WTC11 (cell line): ENCODE results near the gene ZFYVE28. TPM values are rescaled to one million over a fixed set of nuclear protein-coding genes. Genes with fewer than 3 reads are reported as not detected.
"Not testable (repeated sequence)": the region's sequence is repeated elsewhere in the genome, so short reads cannot be mapped to it uniquely, and the experiment has no call there.

Experiments
- ATAC-seq: fragments of 200-7000 bp; cut with Tn5 transposase; 2 replicates; pipeline ENCODE4 v1.10.0; 2021; ENCODE audit warnings: mild to moderate bottlenecking, moderate library complexity
- CTCF ChIA-PET: fragments of 300-600 bp; sonication (Branson Sonifier 250); formaldehyde crosslinking; loops from one replicate; lab custom pipeline; 2021; ENCODE audit warnings: antibody characterized with exemption; lab: Charles Lee
- POLR2A ChIA-PET: fragments of 350-600 bp; sonication (Branson Sonifier 250); formaldehyde crosslinking; loops from one replicate; lab custom pipeline; 2021; ENCODE audit warnings: antibody characterized with exemption; lab: Charles Lee
- DNase-seq: peaks from one replicate; pipeline ENCODE4 v3.0.0; 2021; ENCODE audit warnings: low spot score
- H3K27ac Mint-ChIP-seq: 2 replicates; pipeline ENCODE4 v1.8.0; 2021; ENCODE audit warnings: mixed read lengths
- H3K27me3 Mint-ChIP-seq: 2 replicates; pipeline ENCODE4 v1.8.0; 2021; ENCODE audit warnings: low read depth, mild to moderate bottlenecking, moderate library complexity, mixed read lengths
- H3K36me3 Mint-ChIP-seq: 2 replicates; pipeline ENCODE4 v1.8.0; 2021; ENCODE audit warnings: mixed read lengths
- H3K4me1 Mint-ChIP-seq: 2 replicates; pipeline ENCODE4 v1.8.0; 2022; ENCODE audit warnings: mixed read lengths
- H3K4me3 Mint-ChIP-seq: 2 replicates; pipeline ENCODE4 v1.8.0; 2021; ENCODE audit warnings: mild to moderate bottlenecking, moderate library complexity, mixed read lengths
- H3K9me3 Mint-ChIP-seq: 2 replicates; pipeline ENCODE4 v1.8.0; 2021; ENCODE audit warnings: mixed read lengths
- ATF1 ChIP-seq: sonication (generic); formaldehyde crosslinking; IDR thresholded peaks from 2 replicates; pipeline ENCODE4 v1.8.1; 2023; ENCODE audit warnings: mild to moderate bottlenecking, moderate library complexity, missing genetic modification reagents
- ATF3 ChIP-seq: sonication (generic); formaldehyde crosslinking; conservative IDR thresholded peaks from 2 replicates; pipeline ENCODE4 v1.8.1; 2022; ENCODE audit warnings: mild to moderate bottlenecking, missing genetic modification reagents
- ESRRA ChIP-seq: sonication (generic); formaldehyde crosslinking; IDR thresholded peaks from 2 replicates; pipeline ENCODE4 v1.8.1; 2022; ENCODE audit warnings: mild to moderate bottlenecking, missing genetic modification reagents, borderline replicate concordance
- ETV6 ChIP-seq: sonication (generic); formaldehyde crosslinking; IDR thresholded peaks from 2 replicates; pipeline ENCODE4 v1.8.1; 2022; ENCODE audit warnings: mild to moderate bottlenecking, missing genetic modification reagents
- FOXP1 ChIP-seq: sonication (generic); formaldehyde crosslinking; IDR thresholded peaks from 2 replicates; pipeline ENCODE4 v1.8.0; 2022; ENCODE audit warnings: missing genetic modification reagents, mild to moderate bottlenecking, moderate library complexity, borderline replicate concordance
- JAZF1 ChIP-seq: fragments of 250-450 bp; sonication (Bioruptor Pico); IDR thresholded peaks from 2 replicates; pipeline ENCODE4 v1.9.0; 2021; ENCODE audit warnings: moderate library complexity, mild to moderate bottlenecking, inconsistent platforms
- MLX ChIP-seq: sonication (generic); formaldehyde crosslinking; IDR thresholded peaks from 2 replicates; pipeline ENCODE4 v1.8.1; 2023; ENCODE audit warnings: mild to moderate bottlenecking, missing genetic modification reagents, moderate library complexity
- MXD4 ChIP-seq: fragments of 250-450 bp; sonication (Bioruptor Pico); IDR thresholded peaks from 2 replicates; pipeline ENCODE4 v1.8.0; 2021; ENCODE audit warnings: mild to moderate bottlenecking, moderate library complexity, borderline replicate concordance
- PRRX2 ChIP-seq: fragments of 250-450 bp; sonication (Bioruptor Pico); IDR thresholded peaks from 2 replicates; pipeline ENCODE4 v1.8.0; 2021; ENCODE audit warnings: mild to moderate bottlenecking
- RELA ChIP-seq: sonication (generic); formaldehyde crosslinking; IDR thresholded peaks from 2 replicates; pipeline ENCODE4 v1.8.1; 2022; ENCODE audit warnings: missing genetic modification reagents, mild to moderate bottlenecking, borderline replicate concordance
- STAT6 ChIP-seq: sonication (generic); formaldehyde crosslinking; conservative IDR thresholded peaks from 2 replicates; pipeline ENCODE4 v1.8.1; 2023; ENCODE audit warnings: mild to moderate bottlenecking, low read depth, missing genetic modification reagents, moderate library complexity
- ZNF219 ChIP-seq: sonication (generic); formaldehyde crosslinking; IDR thresholded peaks from 2 replicates; pipeline ENCODE4 v1.8.0; 2023; ENCODE audit warnings: missing genetic modification reagents, mild to moderate bottlenecking, borderline replicate concordance
- ZNF263 ChIP-seq: sonication (generic); formaldehyde crosslinking; IDR thresholded peaks from 2 replicates; pipeline ENCODE4 v1.8.1; 2022; ENCODE audit warnings: low read depth, mild to moderate bottlenecking, moderate library complexity, missing genetic modification reagents
- ZNF317 ChIP-seq: sonication (generic); formaldehyde crosslinking; IDR thresholded peaks from 2 replicates; pipeline ENCODE4 v1.8.1; 2023; ENCODE audit warnings: low read depth, mild to moderate bottlenecking, moderate library complexity, missing genetic modification reagents, borderline replicate concordance
- ZNF396 ChIP-seq: fragments of 250-450 bp; sonication (Bioruptor Pico); IDR thresholded peaks from 2 replicates; pipeline ENCODE4 v1.8.0; 2021; ENCODE audit warnings: mild to moderate bottlenecking, moderate library complexity, borderline replicate concordance
- ZNF671 ChIP-seq: fragments of 250-450 bp; sonication (Bioruptor Pico); IDR thresholded peaks from 2 replicates; pipeline ENCODE4 v1.8.0; 2021; ENCODE audit warnings: mild to moderate bottlenecking
- total RNA-seq: library from RNA; stranded (reverse); gene quantifications from 3 replicates; pipeline ENCODE4 v1.2.3, GENCODE V29; 2021
- TF ChIP-seq, protein P1 (sequence below): sonication (generic); formaldehyde crosslinking; IDR thresholded peaks from 2 replicates; pipeline ENCODE4 v1.8.0; 2022; ENCODE audit warnings: missing genetic modification reagents

ZFYVE28 gene
- total RNA-seq, 1 experiment from 2014 or later, result 7.8 TPM

GRCh38 chr4:2275546-2276251, 142.7 kb downstream of the ZFYVE28 start:
- DNase-seq (no peak), ATAC-seq (no peak)
- Mint-ChIP-seq H3K27ac (no peak overlapping the region), H3K4me3 (no peak overlapping the region), H3K9me3 (no peaks in the 10 kb centered on the region), H3K27me3 (no peaks in the 10 kb centered on the region), H3K4me1 (no peaks in the 10 kb centered on the region), H3K36me3 (no peaks in the 10 kb centered on the region)
- no peak for TF ChIP-seq JAZF1 (CRISPR knock-in tag)
- TF ChIP-seq MLX, result no peak
- TF ChIP-seq ETV6 (CRISPR knock-in tag), result no peak
- TF ChIP-seq ESRRA (CRISPR knock-in tag), result no peak
- no peak for TF ChIP-seq ZNF671 (CRISPR knock-in tag)
- no peak for TF ChIP-seq PRRX2 (CRISPR knock-in tag)
- TF ChIP-seq ZNF219, result no peak
- TF ChIP-seq STAT6 (CRISPR knock-in tag), result no peak
- TF ChIP-seq RELA, result no peak
- TF ChIP-seq FOXP1 (CRISPR knock-in tag), result no peak
- TF ChIP-seq MXD4, result no peak
- no peak for TF ChIP-seq ZNF317 (CRISPR knock-in tag)
- TF ChIP-seq ZNF396 (CRISPR knock-in tag), result no peak
- TF ChIP-seq ATF1 (CRISPR knock-in tag), result no peak
- no peak for TF ChIP-seq ZNF263
- TF ChIP-seq, protein P1, sequence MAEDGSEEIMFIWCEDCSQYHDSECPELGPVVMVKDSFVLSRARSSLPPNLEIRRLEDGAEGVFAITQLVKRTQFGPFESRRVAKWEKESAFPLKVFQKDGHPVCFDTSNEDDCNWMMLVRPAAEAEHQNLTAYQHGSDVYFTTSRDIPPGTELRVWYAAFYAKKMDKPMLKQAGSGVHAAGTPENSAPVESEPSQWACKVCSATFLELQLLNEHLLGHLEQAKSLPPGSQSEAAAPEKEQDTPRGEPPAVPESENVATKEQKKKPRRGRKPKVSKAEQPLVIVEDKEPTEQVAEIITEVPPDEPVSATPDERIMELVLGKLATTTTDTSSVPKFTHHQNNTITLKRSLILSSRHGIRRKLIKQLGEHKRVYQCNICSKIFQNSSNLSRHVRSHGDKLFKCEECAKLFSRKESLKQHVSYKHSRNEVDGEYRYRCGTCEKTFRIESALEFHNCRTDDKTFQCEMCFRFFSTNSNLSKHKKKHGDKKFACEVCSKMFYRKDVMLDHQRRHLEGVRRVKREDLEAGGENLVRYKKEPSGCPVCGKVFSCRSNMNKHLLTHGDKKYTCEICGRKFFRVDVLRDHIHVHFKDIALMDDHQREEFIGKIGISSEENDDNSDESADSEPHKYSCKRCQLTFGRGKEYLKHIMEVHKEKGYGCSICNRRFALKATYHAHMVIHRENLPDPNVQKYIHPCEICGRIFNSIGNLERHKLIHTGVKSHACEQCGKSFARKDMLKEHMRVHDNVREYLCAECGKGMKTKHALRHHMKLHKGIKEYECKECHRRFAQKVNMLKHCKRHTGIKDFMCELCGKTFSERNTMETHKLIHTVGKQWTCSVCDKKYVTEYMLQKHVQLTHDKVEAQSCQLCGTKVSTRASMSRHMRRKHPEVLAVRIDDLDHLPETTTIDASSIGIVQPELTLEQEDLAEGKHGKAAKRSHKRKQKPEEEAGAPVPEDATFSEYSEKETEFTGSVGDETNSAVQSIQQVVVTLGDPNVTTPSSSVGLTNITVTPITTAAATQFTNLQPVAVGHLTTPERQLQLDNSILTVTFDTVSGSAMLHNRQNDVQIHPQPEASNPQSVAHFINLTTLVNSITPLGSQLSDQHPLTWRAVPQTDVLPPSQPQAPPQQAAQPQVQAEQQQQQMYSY (CRISPR knock-in tag), result no peak
- no peak for TF ChIP-seq ATF3 (CRISPR knock-in tag)
- CTCF ChIA-PET, result no interaction called here
- POLR2A ChIA-PET, result no interaction called here

- H3K27ac Mint-ChIP-seq, H3K4me3 Mint-ChIP-seq, POLR2A ChIA-PET, H3K9me3 Mint-ChIP-seq, H3K4me1 Mint-ChIP-seq, ATAC-seq, H3K27me3 Mint-ChIP-seq, DNase-seq, H3K36me3 Mint-ChIP-seq, CTCF ChIA-PET: not testable (repeated sequence)
Observed at GRCh38 chr4:2275044-2275397, 143.4 kb downstream of the ZFYVE28 start.
